ENCODE data around the gene HARBI1. TPM values are rescaled to one million over a fixed set of nuclear protein-coding genes. Genes with fewer than 3 reads are reported as not detected.

Gene HARBI1
- total RNA-seq, 4 donors from 2014 or later, result 1.4 to 4.0 (median 2.7) TPM

DNA sequence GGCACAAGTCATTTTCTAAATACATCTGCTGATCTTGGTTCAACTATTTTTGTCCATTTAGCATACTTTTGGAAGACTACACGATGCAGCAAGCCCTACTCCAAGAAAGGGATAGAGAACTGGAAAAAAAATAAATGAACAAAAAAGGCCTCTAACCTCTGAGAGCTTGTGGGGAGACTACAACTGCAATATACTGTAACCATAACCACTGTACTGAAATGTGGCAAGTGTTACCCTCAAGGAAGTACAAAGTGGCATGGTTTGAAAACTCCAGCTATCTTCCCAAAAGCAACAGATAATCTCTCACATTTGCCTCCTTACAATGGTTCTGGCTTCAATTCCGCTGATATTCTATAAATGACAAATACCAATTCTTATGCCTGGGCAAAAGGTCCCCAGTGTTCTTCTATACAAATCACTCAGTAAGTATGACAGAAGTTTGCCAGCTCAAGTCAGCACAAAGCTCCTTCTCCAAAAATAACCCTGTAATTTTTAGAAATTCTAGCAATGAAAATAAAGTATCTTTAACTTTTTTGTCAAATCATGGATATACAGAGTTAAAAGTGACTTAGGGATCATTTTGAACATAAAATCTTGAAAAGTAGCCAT lies 46.1 kb downstream of the HARBI1 start:
- ATAC-seq (ENCODE audit: low FRiP score), result no peak
- no peak for DNase-seq (ENCODE audit: low spot score)
- TF ChIP-seq, protein P1, sequence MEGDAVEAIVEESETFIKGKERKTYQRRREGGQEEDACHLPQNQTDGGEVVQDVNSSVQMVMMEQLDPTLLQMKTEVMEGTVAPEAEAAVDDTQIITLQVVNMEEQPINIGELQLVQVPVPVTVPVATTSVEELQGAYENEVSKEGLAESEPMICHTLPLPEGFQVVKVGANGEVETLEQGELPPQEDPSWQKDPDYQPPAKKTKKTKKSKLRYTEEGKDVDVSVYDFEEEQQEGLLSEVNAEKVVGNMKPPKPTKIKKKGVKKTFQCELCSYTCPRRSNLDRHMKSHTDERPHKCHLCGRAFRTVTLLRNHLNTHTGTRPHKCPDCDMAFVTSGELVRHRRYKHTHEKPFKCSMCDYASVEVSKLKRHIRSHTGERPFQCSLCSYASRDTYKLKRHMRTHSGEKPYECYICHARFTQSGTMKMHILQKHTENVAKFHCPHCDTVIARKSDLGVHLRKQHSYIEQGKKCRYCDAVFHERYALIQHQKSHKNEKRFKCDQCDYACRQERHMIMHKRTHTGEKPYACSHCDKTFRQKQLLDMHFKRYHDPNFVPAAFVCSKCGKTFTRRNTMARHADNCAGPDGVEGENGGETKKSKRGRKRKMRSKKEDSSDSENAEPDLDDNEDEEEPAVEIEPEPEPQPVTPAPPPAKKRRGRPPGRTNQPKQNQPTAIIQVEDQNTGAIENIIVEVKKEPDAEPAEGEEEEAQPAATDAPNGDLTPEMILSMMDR (IDR thresholded peaks at IDR 0.05), result no peak

DNA sequence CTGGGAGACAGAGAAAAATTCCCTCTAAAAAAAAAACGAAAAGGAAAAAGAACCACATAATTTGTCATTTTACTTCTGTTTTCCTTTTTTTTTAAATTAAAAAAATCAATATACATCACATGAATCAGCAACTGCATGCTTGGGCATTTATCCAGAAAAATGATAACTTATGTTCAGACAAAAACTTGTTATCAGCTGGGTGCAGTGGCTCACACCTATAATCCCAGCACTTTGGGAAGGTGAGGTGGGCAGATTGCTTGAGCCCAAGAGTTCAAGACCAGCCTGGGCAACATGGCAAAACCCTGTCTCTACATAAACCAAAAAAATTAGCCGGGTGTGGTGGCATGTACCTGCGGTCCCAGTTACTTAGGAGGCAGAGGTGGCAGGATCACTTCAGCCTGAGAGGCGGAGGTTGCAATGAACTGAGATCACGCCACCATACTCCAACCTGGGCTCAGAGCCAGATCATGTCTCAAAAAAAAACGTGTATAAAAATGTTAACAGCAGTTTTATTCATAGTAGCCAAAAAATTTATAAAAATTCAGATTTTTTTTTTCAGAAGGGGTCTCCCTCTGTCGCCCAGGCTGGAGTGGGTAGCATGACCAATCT lies 51.7 kb downstream of the HARBI1 start:
- ATAC-seq (ENCODE audit: low FRiP score) (no peak), DNase-seq (ENCODE audit: low spot score) (no peak)
- TF ChIP-seq, protein P1 (IDR thresholded peaks at IDR 0.05), result no peak

DNA sequence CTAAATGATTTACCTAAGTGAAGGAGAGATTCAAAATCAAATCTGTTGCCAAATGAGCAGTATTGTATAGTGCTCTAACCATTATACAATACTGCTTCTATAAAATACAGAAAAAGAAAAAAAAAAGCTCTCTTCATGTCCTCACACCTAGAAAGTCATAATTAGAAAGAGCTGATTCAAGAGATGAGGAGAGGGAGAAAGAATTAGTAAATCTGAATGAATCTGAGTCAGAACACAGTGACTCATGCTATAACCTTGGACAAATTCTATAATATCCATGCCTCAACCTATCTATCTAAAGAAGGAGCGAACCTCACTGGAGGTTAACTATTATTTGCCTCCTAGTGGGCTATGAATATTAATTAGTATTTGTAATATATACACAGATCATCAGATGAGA lies 52.6 kb downstream of the HARBI1 start:
- TF ChIP-seq, protein P1 (IDR thresholded peaks at IDR 0.05), result no peak
- DNase-seq (ENCODE audit: low spot score) (no peak), ATAC-seq (ENCODE audit: low FRiP score) (no peak)

DNA sequence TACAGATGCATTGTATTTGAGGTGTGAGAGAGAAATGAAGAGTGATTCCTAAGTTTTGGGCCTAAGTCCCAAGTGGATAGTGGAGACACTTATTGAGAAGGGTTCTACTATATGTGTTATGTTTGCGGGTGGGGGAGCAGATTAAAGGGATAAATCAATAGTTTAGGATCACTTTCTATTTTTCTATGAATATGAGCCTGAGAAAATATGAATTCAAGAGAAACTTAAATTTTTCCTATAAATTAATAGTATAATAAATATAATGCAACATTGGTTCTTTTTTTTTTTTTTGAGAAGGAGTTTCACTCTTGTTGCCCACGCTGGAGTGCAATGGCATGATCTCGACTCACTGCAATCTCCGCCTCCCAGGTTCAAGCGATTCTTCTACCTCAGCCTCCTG lies 54.5 kb downstream of the HARBI1 start:
- TF ChIP-seq, protein P1 (IDR thresholded peaks at IDR 0.05), result no peak
- no peak for DNase-seq (ENCODE audit: low spot score)
- ATAC-seq (ENCODE audit: low FRiP score), result no peak

DNA sequence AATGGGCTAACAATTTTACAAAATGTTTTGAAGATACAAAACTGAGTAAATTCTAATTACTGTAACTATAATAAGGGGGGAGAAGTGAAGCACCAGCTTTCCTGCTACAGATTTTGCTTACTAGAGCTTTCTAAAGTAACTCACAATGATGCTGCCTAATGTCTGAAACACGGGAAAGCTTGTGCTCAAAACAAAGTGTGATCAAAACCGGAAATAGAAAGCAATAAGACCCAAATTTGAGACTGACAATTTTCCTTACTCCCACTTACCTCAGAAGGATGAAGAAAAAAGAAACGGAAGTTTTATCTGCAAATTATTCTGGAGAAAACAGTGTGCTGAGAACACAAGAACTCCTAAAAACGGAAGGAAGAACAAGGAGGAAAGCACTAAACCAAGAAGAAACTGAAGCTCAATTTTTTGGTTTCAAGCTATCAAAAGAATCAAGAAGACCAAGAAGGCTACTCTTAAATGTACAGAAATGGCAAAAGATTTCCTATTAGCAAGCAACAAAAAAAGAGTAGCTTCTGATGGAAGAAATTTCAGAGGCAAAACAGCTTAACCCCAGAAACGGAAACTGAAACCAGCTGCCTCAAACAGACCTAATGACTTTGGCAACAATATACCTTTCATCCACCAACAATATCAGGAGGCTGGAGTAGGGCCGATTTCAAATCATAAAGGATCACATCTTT lies 56.6 kb downstream of the HARBI1 start:
- DNase-seq (ENCODE audit: low spot score) (no peak), ATAC-seq (ENCODE audit: low FRiP score) (no peak)
- TF ChIP-seq, protein P1 (IDR thresholded peaks at IDR 0.05), result no peak

DNA sequence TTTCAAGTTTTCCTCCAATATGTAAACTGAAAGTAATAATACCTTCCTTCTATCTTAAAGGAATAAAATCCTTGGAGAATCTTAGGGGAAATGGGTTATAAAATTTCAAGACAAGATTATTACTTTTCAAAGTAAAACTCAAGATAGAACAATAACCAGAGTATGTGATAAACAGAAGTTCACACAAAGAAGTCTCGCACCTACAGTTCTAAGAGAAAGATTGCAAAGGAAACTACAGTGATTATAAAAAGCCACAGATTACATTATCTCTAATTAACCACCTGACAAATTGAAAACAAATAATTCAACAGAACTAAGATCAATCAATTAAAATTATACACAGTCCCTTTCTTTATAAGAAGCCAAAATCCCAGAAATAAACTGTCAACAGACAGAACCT lies 57.2 kb downstream of the HARBI1 start:
- ATAC-seq (ENCODE audit: low FRiP score), result no peak
- TF ChIP-seq, protein P1 (IDR thresholded peaks at IDR 0.05), result no peak
- DNase-seq (ENCODE audit: low spot score), result no peak
